HPDE6-E6E7 (cell line): ENCODE data around the gene NSUN7.

Source experiments
- DNase-seq: peaks from one replicate; pipeline ENCODE4 v3.0.0; 2011; ENCODE audit warnings: missing footprints; ENCODE audit errors: extremely low spot score

The NSUN7 gene

GRCh38 chr4:40734497-40734896, 15.3 kb upstream of the NSUN7 start:
- DNase-seq, result no peak

- DNase-seq, result peak; percentile 31
Observed at GRCh38 chr4:40736910-40737309, 12.8 kb upstream of the NSUN7 start.

GRCh38 chr4:40737879-40738278, 11.9 kb upstream of the NSUN7 start:
- no peak for DNase-seq

- DNase-seq, result no peak
Observed at GRCh38 chr4:40739347-40739746, 10.4 kb upstream of the NSUN7 start.

GRCh38 chr4:40744218-40744617, 5.5 kb upstream of the NSUN7 start:
- no peak for DNase-seq

- no peak for DNase-seq
Observed at GRCh38 chr4:40745285-40745984, 4.3 kb upstream of the NSUN7 start.

- no peak for DNase-seq
Observed at GRCh38 chr4:40747207-40747835, 2.4 kb upstream of the NSUN7 start.

- DNase-seq, result no peak
Observed at GRCh38 chr4:40750461-40751258, 905 bp downstream of the NSUN7 start.

- no peak for DNase-seq
Observed at GRCh38 chr4:40755616-40756015, 5.9 kb downstream of the NSUN7 start.

- DNase-seq, result no peak
Observed at GRCh38 chr4:40763228-40763716, 13.5 kb downstream of the NSUN7 start.

- no peak for DNase-seq
Observed at GRCh38 chr4:40769266-40769665, 19.5 kb downstream of the NSUN7 start.

GRCh38 chr4:40778090-40778489, 28.3 kb downstream of the NSUN7 start:
- no peak for DNase-seq

GRCh38 chr4:40782876-40783275, 33.1 kb downstream of the NSUN7 start:
- DNase-seq, result no peak

- no peak for DNase-seq
Observed at GRCh38 chr4:40785727-40786126, 36.0 kb downstream of the NSUN7 start.

GRCh38 chr4:40788331-40788730, 38.6 kb downstream of the NSUN7 start:
- no peak for DNase-seq

GRCh38 chr4:40789031-40789430, 39.3 kb downstream of the NSUN7 start:
- DNase-seq, result no peak

- no peak for DNase-seq
Observed at GRCh38 chr4:40789771-40790170, 40.0 kb downstream of the NSUN7 start.

- no peak for DNase-seq
Observed at GRCh38 chr4:40800064-40800463, 50.3 kb downstream of the NSUN7 start.

- DNase-seq, result no peak
Observed at GRCh38 chr4:40804598-40804997, 54.8 kb downstream of the NSUN7 start.

- DNase-seq, result no peak
Observed at GRCh38 chr4:40808926-40809457, 59.2 kb downstream of the NSUN7 start.

- DNase-seq, result no peak
Observed at GRCh38 chr4:40811956-40812355, 62.2 kb downstream of the NSUN7 start.

- no peak for DNase-seq
Observed at GRCh38 chr4:40812386-40812785, 62.6 kb downstream of the NSUN7 start.
